ENCODE measurements around the gene PNLIPRP2. TPM values are rescaled to one million over a fixed set of nuclear protein-coding genes. Genes with fewer than 3 reads are reported as not detected.
A peak's percentile ranks its signal among the peaks of the same experiment; 100 is the strongest.

Gene PNLIPRP2
- total RNA-seq, 4 donors from 2014 or later, result not detected

GRCh38 chr10:116663342-116663741 lies 42.6 kb downstream of the PNLIPRP2 start:
- DNase-seq (ENCODE audit: low spot score), result no peak
- ATAC-seq (ENCODE audit: low FRiP score), result no peak
- TF ChIP-seq, protein P1, sequence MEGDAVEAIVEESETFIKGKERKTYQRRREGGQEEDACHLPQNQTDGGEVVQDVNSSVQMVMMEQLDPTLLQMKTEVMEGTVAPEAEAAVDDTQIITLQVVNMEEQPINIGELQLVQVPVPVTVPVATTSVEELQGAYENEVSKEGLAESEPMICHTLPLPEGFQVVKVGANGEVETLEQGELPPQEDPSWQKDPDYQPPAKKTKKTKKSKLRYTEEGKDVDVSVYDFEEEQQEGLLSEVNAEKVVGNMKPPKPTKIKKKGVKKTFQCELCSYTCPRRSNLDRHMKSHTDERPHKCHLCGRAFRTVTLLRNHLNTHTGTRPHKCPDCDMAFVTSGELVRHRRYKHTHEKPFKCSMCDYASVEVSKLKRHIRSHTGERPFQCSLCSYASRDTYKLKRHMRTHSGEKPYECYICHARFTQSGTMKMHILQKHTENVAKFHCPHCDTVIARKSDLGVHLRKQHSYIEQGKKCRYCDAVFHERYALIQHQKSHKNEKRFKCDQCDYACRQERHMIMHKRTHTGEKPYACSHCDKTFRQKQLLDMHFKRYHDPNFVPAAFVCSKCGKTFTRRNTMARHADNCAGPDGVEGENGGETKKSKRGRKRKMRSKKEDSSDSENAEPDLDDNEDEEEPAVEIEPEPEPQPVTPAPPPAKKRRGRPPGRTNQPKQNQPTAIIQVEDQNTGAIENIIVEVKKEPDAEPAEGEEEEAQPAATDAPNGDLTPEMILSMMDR (IDR thresholded peaks at IDR 0.05), result no peak

DNA sequence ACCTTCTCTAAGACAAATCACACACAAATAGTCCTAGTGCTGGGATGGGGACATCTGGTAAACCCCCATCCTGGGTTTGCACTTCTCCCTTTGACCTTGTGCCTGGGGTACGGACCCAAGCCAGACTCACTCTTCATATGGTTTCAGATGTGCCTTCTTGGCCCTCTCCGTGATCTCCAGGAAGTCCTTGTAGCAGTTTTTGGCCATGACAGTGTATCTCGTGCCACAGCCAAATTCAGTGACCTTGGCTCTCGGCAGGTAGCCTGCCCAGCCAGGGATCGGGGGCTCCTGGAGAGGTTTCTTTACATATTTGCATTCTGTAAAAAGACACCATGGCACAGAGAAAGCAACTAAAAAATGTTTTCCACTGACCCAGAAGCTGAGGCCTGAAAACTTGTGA lies 43.9 kb downstream of the PNLIPRP2 start:
- no peak for DNase-seq (ENCODE audit: low spot score)
- no peak for ATAC-seq (ENCODE audit: low FRiP score)
- TF ChIP-seq, protein P1 (IDR thresholded peaks at IDR 0.05), result no peak

DNA sequence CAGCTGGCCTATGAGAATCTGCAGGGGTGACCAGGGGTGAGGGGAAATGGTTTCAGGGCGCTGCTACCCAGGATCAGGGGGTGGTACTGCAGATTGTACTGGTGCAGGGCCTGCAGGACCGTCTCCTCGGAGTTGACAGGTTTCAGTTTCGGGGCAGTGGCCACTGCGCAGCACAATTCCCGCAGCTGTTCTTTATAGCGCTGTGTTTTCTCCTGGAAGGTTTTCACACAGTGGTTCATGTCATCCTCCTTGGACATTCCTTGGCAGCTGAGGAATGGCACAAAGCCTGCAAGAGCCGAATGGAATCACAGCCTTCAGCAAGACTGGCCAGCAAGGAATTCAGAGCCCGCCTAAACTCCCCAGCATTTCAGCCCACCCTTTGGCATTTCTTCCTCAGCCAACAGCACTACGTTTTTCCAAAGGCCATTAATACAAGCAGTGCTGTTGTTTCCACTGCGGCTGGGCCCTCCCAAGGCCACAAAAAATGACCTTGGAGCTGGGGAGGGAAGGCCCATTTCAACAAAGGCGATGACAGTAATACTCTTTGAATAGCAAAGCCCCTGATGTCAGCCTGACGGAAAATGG lies 44.9 kb downstream of the PNLIPRP2 start:
- DNase-seq (ENCODE audit: low spot score) (no peak), ATAC-seq (ENCODE audit: low FRiP score) (peak; percentile 68)
- TF ChIP-seq, protein P1 (IDR thresholded peaks at IDR 0.05), result no peak

GRCh38 chr10:116667484-116667883 lies 46.7 kb downstream of the PNLIPRP2 start:
- no peak for DNase-seq (ENCODE audit: low spot score)
- ATAC-seq (ENCODE audit: low FRiP score), result no peak
- TF ChIP-seq, protein P1 (IDR thresholded peaks at IDR 0.05), result no peak

- TF ChIP-seq, protein P1 (IDR thresholded peaks at IDR 0.05), result no peak
- ATAC-seq (ENCODE audit: low FRiP score), result no peak
- DNase-seq (ENCODE audit: low spot score), result no peak
Observed at GRCh38 chr10:116668018-116668417, 47.3 kb downstream of the PNLIPRP2 start.

- no peak for ATAC-seq (ENCODE audit: low FRiP score)
- TF ChIP-seq, protein P1 (IDR thresholded peaks at IDR 0.05), result no peak
- no peak for DNase-seq (ENCODE audit: low spot score)
Observed at GRCh38 chr10:116668446-116668845, 47.7 kb downstream of the PNLIPRP2 start.

- peak; percentile 47 for ATAC-seq (ENCODE audit: low FRiP score)
- TF ChIP-seq, protein P1 (IDR thresholded peaks at IDR 0.05), result no peak
- no peak for DNase-seq (ENCODE audit: low spot score)
Observed at GRCh38 chr10:116669080-116669479, 48.3 kb downstream of the PNLIPRP2 start.
